Stimulated activated CD4-positive, alpha-beta T cell treated with anti-CD3 and anti-CD28 coated beads, TNF-alpha, amount 100 ng/mL, for 4 hours (primary cell): Measurements from ENCODE around the gene GPANK1.
A peak's percentile ranks its signal among the peaks of the same experiment; 100 is the strongest.

Source experiments
- DNase-seq, 3 experiments: peaks; one replicate each; pipeline ENCODE4 v3.0.0-alpha.2; 2020; ENCODE audit warnings: low read depth in 3 of 3

The GPANK1 gene

DNA sequence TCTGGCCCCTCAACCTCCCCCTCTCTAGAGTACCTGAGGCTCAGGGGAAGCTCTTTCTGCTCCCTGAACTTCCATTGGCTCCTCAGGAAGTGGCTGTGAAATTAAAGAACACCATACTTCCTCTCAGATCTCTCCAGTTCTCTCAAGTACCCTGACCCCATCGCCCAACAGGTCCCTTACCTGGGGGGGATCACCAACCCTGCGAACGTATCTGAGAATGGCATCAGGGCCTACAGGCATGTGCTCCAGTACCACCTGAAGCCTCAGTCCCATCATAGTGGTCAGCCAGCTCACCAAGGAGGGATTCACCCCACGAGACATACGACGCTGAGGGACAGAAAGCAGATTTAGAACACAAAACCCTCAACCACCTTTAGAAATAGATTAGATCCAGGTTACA lies 24.2 kb downstream of the GPANK1 start:
- DNase-seq: no peak

DNA sequence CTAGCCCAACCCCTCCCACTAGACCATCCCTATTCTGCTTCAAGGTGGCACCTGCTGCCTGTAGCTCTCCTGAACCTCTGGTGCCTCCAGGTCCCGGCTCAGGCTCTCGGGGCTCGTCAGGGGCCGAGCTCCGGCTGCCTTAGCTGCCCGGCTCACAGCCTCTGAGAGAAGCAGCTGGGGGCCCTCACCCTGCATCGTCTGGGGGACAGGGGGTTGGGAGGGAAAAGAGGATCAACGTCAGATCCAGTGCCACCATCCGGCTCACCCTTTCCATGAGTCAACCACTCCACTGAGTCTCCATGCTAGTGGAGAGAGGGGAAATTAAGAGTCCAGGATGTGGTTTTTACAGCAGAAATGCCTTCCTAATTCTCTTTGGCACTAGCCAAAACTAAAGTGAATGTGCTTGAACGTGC lies 25.3 kb downstream of the GPANK1 start:
- no peak for DNase-seq

DNA sequence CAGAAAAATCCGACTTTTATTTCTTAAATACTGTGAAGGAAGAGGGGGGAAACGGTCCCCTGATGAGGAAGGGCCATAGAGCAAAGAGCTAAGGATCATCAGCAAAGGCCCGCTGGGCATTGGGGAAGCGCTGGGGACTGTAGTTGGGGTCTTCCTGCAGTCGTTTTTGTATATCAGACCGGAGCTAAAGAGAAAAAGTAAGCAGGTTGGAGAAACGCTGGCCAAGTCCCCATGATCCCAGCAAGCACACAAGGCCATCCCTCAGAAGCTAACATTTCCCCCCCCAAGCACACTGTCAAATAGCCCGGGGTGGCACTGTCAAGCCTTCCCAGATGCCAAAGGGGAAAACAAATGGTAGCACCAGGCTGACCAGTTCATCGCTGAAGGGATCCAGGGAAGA lies 25.8 kb downstream of the GPANK1 start:
- DNase-seq: no peak

DNA sequence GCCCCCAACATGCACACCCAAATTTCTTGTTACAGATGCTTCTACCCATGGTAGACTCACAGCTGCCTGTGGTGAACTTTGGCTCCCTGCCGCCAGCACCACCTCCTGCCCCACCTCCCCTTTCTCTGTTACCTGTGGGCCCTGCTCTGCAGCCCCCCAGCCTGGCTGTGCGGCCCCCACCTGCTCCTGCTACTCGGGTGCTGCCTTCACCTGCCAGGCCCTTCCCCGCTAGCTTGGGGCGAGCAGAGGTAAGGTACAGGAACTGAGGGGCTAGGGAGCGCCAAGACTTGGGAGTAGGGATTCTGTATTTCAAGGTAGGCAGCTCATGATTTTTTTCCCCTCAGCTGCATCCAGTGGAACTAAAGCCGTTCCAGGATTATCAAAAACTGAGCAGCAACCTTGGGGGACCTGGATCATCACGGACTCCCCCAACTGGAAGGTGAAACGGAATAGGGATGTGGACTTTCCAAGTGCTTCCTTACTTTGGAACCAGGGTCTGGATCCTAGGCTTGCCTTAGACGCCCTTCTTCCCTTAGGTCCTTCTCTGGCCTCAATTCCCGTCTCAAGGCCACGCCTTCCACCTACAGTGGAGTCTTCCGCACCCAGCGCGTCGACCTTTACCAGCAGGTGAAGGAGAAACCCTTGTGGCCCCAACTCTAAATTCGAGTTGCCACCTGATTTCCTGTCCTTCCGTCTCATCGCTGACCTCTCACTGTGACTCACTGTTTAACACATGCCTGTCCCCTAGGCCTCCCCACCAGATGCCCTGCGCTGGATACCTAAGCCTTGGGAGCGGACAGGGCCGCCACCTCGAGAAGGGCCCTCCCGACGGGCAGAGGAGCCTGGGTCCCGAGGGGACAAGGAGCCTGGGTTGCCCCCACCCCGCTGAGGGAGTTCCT lies 27.9 kb downstream of the GPANK1 start:
- no peak for DNase-seq

DNA sequence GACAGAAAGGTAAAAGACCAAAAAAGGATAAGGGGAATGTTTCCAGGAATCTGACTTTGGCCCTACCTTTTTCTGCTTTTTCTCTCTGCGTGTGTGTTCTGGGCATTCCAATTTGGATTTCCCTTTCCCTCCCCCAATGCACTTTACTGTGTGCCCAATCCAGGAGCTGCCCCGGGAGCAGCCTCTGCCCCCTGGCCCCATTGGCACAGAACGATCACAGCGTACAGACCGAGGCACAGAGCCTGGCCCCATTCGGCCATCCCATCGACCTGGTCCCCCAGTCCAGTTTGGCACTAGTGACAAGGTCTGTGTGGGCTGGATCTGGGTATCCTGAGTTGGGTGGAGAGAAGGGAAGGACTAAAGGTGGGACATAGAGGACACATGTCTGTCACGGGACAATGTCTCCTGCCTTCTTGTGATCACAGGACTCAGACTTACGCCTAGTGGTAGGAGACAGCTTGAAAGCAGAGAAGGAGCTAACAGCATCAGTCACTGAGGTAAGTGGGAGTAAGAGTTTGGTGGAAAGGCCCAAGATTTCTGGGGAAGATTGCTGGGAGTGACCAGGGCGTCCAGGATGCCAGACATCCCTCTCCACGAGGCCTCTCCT lies 29.7 kb downstream of the GPANK1 start:
- no peak for DNase-seq

DNA sequence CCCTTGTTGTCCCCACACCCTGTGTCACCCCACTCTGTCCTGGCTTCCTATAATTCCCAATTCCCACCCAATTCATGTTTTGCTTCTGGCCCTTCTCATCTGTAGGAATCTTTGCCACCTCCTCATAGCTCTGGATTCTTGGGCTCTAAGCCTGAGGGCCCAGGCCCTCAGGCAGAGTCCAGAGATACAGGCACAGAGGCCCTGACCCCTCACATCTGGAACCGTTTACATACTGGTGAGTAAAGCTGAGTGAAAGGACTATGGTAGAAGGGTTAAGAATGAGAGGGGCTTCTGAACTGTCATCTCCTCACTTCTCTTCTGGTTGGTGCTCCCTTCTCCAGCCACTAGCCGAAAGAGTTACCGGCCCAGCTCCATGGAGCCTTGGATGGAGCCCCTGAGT lies 30.7 kb downstream of the GPANK1 start:
- DNase-seq: no peak

DNA sequence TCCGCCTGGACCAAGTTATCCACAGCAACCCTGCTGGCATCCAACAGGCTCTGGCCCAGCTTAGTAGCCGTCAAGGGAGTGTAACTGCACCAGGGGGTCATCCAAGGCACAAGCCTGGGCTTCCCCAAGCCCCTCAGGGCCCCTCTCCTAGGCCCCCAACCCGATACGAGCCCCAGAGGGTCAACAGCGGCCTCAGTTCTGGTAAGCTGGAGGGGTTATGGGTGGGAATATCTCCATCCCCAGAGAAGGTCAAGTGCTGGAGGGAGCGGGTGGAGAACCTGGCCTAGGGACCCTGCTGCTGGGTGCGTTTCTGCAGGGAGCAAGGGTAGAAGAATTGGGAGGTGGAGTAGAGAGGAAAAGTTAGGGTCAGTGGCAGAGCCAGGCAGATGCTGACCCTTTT lies 31.4 kb downstream of the GPANK1 start:
- no peak for DNase-seq

DNA sequence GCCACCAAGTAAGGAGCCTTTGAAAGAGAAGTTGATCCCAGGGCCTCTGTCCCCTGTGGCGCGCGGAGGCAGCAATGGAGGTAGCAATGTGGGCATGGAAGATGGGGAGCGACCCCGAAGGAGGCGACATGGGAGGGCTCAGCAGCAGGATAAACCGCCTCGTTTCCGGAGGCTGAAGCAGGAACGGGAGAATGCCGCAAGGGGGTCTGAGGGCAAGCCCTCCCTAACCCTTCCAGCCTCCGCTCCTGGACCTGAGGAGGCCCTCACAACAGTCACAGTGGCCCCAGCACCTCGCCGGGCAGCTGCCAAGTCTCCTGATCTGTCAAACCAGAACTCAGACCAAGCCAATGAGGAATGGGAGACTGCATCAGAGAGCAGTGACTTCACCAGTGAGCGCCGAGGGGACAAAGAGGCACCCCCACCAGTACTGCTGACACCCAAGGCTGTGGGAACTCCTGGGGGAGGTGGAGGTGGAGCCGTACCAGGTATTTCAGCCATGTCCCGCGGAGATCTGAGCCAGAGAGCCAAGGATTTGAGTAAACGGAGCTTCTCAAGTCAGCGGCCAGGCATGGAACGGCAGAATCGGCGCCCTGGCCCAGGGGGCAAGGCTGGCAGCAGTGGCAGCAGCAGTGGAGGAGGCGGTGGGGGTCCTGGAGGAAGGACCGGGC lies 32.4 kb downstream of the GPANK1 start:
- no peak for DNase-seq

DNA sequence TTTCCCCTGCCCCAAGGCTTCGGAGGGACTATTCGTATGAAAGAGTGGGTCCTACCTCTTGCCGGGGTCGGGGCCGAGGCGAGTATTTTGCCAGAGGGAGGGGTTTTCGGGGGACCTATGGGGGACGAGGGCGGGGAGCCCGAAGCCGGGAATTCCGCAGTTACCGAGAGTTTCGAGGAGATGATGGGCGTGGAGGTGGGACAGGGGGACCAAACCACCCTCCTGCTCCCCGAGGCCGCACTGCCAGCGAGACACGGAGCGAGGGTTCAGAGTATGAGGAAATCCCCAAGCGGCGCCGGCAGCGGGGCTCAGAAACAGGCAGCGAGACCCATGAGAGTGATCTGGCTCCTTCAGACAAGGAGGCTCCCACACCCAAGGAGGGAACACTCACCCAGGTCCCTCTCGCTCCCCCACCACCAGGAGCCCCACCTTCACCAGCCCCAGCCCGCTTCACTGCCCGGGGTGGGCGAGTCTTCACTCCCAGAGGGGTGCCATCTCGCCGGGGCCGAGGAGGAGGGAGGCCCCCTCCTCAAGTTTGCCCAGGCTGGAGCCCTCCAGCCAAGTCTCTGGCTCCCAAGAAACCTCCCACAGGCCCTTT lies 33.0 kb downstream of the GPANK1 start:
- DNase-seq: no peak

DNA sequence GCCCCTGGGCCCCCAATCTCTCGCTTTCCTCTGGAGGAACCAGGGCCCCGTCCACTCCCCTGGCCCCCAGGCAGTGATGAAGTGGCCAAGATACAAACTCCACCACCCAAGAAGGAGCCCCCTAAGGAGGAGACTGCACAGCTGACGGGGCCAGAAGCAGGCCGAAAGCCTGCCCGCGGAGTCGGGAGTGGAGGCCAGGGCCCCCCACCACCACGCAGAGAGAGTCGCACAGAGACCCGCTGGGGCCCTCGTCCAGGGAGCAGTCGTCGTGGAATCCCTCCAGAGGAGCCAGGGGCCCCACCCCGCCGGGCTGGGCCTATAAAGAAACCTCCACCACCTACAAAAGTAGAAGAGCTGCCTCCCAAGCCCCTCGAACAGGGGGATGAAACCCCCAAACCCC lies 33.6 kb downstream of the GPANK1 start:
- no peak for DNase-seq

DNA sequence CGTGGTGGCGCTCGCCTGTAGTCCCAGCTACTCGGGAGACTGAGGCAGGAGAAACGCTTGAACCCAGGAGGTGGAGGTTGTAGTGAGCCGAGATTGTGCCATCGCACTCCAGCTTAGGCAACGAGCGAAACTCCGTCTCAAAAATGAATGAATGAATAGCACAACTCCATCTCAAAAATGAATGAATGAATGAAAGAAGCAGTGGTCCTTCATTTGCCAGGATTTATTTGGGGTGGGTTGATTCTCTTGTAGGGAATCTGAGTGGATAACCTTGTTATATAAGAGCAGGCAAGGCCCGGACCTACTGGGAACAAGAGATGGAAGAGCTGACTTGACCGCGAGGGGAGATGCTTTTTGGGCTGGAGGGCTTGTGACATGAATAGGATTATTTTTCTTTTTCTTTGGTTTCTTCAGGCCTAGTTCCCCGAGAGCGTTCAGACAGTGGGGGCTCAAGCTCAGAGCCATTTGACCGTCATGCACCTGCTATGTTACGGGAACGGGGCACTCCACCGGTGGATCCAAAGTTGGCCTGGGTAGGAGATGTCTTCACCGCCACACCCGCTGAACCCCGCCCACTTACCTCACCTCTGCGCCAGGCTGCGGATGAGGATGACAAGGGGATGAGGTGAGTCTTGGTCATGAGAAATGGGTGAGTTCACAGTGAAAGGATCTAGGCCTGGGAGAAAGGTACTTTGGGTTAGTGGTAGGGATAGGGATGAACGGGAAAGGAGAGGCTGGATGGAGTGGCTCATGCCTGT lies 34.4 kb downstream of the GPANK1 start:
- no peak for DNase-seq

DNA sequence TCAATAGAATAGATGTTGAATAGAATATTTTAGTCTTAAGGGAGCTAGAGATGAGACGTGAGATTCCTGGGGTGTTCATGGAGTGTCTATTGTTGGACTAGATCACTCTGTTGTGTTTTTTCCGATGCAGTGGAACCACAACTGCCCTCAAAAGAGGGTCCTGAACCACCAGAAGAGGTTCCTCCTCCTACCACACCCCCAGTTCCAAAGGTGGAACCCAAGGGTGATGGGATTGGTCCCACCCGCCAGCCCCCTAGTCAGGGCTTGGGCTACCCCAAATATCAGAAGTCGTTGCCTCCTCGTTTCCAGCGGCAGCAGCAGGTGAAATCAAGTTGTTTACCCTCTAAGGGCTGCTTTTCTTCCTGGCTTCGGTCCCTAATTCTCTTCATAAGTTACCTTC lies 35.8 kb downstream of the GPANK1 start:
- DNase-seq: no peak

DNA sequence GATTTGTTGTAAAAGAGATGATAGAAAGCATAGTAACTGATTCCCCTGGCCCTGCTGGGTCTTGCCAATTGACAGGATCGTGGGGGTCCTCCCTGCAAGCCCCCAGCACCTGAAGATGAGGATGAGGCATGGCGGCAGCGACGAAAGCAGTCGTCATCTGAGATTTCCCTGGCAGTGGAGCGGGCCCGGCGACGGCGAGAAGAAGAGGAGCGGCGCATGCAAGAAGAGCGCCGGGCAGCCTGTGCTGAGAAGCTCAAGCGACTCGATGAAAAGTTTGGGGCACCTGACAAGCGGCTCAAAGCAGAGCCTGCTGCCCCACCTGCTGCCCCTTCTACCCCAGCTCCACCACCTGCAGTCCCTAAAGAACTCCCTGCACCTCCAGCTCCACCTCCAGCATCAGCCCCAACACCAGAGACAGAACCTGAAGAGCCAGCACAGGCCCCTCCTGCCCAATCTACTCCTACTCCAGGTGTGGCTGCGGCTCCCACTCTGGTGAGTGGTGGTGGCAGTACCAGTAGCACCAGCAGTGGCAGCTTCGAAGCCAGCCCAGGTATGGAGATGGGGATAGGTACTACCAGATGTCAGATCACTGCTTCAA lies 37.0 kb downstream of the GPANK1 start:
- no peak for DNase-seq

DNA sequence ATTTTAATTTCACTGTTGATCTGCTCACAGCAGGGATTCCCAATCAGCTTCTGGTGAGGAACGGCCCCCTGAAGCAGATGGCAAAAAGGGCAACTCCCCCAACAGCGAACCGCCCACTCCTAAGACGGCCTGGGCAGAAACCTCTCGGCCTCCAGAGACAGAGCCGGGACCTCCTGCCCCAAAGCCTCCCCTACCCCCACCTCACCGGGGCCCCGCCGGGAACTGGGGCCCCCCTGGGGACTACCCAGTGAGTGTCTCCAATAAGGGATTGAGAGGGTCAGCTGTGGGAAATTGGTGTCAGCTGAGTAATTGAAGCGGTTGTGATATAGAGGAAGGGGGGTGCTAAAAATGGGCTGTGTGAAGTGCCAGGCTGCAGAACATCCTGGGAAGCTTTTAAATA lies 37.8 kb downstream of the GPANK1 start:
- no peak for DNase-seq

DNA sequence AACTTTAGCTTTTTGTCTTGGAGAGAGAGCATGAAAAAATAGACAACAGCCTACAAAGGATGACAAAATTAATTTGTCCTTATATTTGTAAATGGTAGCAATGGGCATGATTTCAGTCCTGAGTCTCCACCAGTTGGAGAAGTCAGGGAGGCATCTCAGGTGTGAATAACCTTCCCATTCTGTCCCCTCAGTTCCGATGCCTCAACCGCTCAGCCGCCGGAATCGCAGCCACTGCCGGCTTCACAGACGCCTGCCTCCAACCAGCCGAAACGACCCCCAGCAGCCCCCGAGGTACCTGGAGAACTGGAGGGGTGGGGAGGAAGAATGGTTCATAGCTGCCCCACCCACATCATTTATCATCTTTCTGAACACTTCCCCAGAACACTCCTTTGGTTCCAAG lies 40.7 kb downstream of the GPANK1 start:
- no peak for DNase-seq

DNA sequence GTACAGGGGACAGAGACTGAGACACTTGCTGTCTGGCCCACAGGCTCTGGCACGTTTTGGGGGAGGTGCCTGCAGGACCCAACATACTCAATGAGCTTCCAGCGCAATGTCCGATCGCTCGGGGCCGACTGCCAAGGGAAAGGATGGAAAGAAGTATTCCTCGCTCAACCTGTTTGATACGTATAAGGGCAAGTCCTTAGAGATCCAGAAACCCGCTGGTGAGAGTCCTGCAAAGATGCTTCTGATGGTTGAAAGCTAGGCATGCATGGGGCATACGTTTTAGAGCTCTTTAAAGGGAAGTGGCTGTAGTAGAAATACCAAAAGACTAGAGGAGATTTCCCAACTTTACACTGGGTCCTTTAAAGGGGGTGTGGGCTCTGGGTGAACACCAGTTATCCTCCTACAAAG lies 42.1 kb downstream of the GPANK1 start:
- no peak for DNase-seq

DNA sequence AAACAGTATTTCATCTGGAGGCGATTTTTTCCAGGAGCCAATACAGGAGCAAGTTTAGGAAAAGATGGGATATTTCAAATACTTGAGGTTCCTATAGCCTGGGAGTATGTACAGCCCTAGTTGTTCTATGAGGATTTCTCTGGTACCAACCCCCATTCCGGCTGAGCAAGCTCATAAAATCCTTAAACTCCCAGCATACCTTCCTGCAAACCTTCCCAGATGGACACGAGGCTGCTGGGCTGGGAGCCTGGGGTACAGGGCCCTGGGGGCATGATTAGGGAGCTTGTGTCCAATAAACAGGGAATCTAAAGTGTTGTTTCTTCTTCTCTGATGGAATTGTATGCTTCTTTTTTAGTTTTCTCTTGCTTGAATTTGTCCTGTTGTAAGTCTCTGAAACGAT lies 42.8 kb downstream of the GPANK1 start:
- DNase-seq: no peak

DNA sequence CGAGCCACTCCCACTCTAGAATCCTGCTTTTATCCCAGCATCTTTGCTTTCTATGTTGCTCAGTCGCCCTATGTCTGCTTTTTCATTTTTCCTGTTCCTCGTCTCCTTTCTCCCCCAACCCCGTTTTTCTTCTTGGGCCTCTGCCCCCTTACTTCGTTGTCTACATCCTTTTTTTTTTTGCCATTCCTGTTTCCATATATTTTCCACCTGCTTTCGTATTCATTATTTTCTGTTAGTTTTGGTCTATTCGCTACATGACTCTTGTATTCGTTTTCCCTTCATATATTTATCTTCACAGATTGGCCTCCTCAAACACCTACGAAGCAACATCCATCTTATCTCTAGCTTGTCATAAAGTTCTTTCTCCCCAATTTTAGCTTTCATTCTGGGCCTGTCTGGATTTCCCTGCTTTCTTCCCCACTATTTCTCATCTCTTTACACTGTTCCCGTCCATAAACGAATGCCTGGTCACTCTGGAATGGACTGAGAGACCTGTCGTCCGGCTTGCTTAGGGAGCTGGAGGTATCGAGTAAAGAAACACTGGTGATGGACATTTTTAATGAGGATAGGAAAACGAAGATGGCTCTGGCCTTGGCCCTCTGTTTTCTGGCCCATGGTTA lies 43.4 kb downstream of the GPANK1 start:
- no peak for DNase-seq

DNA sequence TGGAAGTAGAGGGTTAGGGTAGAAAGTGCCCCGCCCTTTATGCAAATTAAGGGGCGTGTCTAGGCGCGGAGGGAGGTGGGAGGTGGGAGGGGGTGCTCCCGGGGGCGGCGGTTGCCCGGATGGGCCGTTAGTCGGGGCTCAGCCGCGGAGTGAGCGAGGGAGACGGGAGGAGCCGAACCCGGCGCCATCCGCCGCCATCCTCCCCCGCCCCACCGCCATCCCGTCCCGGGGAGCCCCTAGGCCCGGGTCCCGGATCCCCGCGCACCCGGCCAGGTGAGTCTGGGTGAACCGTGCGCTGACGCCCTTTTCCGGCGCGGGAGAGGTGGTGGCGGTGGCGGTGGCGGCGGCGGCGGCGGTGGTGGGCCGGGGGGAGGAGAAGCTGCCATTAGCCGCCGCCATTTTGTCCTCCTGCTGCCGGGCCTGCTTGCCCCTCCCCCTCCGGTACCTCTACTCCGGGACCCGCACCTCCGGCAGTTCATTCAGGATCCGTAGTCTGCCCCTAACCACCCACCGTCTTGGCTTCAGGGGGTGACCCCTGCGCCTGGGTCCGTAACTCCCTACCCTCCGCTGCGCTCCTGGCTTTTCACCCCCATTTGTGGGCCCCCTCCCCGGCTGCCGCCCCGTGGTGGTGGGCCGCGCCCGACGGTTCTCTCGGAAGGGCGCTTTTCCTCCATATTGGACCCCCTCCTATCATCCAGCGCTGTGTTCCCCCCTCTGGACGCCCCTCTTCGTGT lies 44.0 kb downstream of the GPANK1 start, which contains the start of gene PRRC2A:
PRRC2A (plus strand) TSS at position 130 of the 734 bp plus-strand sequence. CDS start 2,075 bp downstream, outside the sequence.
- DNase-seq: peak in 2 of 3 experiments; percentile 63 to 87
